WTC11 (cell line): ENCODE data around the gene C4orf54. TPM values are rescaled to one million over a fixed set of nuclear protein-coding genes. Genes with fewer than 3 reads are reported as not detected.

Experiments
- ATAC-seq: fragments of 200-7000 bp; cut with Tn5 transposase; 2 replicates; pipeline ENCODE4 v1.10.0; 2021; ENCODE audit warnings: mild to moderate bottlenecking, moderate library complexity
- CTCF ChIA-PET: fragments of 300-600 bp; sonication (Branson Sonifier 250); formaldehyde crosslinking; loops from one replicate; lab custom pipeline; 2021; ENCODE audit warnings: antibody characterized with exemption; lab: Charles Lee
- POLR2A ChIA-PET: fragments of 350-600 bp; sonication (Branson Sonifier 250); formaldehyde crosslinking; loops from one replicate; lab custom pipeline; 2021; ENCODE audit warnings: antibody characterized with exemption; lab: Charles Lee
- DNase-seq: peaks from one replicate; pipeline ENCODE4 v3.0.0; 2021; ENCODE audit warnings: low spot score
- H3K27ac Mint-ChIP-seq: 2 replicates; pipeline ENCODE4 v1.8.0; 2021; ENCODE audit warnings: mixed read lengths
- H3K27me3 Mint-ChIP-seq: 2 replicates; pipeline ENCODE4 v1.8.0; 2021; ENCODE audit warnings: low read depth, mild to moderate bottlenecking, moderate library complexity, mixed read lengths
- H3K36me3 Mint-ChIP-seq: 2 replicates; pipeline ENCODE4 v1.8.0; 2021; ENCODE audit warnings: mixed read lengths
- H3K4me1 Mint-ChIP-seq: 2 replicates; pipeline ENCODE4 v1.8.0; 2022; ENCODE audit warnings: mixed read lengths
- H3K4me3 Mint-ChIP-seq: 2 replicates; pipeline ENCODE4 v1.8.0; 2021; ENCODE audit warnings: mild to moderate bottlenecking, moderate library complexity, mixed read lengths
- H3K9me3 Mint-ChIP-seq: 2 replicates; pipeline ENCODE4 v1.8.0; 2021; ENCODE audit warnings: mixed read lengths
- ELF4 ChIP-seq: sonication (generic); formaldehyde crosslinking; IDR thresholded peaks from 2 replicates; pipeline ENCODE4 v1.8.1; 2022; ENCODE audit warnings: low read depth, mild to moderate bottlenecking, moderate library complexity, missing genetic modification reagents
- FOXJ3 ChIP-seq: sonication (generic); formaldehyde crosslinking; IDR thresholded peaks from 2 replicates; pipeline ENCODE4 v1.9.0; 2021; ENCODE audit warnings: missing genetic modification reagents, mild to moderate bottlenecking, borderline replicate concordance
- GABPB1 ChIP-seq: sonication (generic); formaldehyde crosslinking; IDR thresholded peaks from 2 replicates; pipeline ENCODE4 v1.8.1; 2023; ENCODE audit warnings: mild to moderate bottlenecking, missing genetic modification reagents
- JAZF1 ChIP-seq: fragments of 250-450 bp; sonication (Bioruptor Pico); IDR thresholded peaks from 2 replicates; pipeline ENCODE4 v1.9.0; 2021; ENCODE audit warnings: moderate library complexity, mild to moderate bottlenecking, inconsistent platforms
- MXD4 ChIP-seq: fragments of 250-450 bp; sonication (Bioruptor Pico); IDR thresholded peaks from 2 replicates; pipeline ENCODE4 v1.8.0; 2021; ENCODE audit warnings: mild to moderate bottlenecking, moderate library complexity, borderline replicate concordance
- NFE2L1 ChIP-seq: sonication (generic); formaldehyde crosslinking; IDR thresholded peaks from 2 replicates; pipeline ENCODE4 v1.8.1; 2023; ENCODE audit warnings: missing genetic modification reagents
- NR2C2 ChIP-seq: sonication (generic); formaldehyde crosslinking; IDR thresholded peaks from 2 replicates; pipeline ENCODE4 v1.8.0; 2022; ENCODE audit warnings: mild to moderate bottlenecking, missing genetic modification reagents
- TCF7 ChIP-seq: sonication (generic); formaldehyde crosslinking; IDR thresholded peaks from 2 replicates; pipeline ENCODE4 v1.8.0; 2022; ENCODE audit warnings: mild to moderate bottlenecking, low read depth, missing genetic modification reagents, moderate library complexity
- TEAD1 ChIP-seq: sonication (generic); formaldehyde crosslinking; IDR thresholded peaks from 2 replicates; pipeline ENCODE4 v1.8.0; 2022; ENCODE audit warnings: mild to moderate bottlenecking, missing genetic modification reagents
- TP53 ChIP-seq: sonication (generic); formaldehyde crosslinking; IDR thresholded peaks from 2 replicates; pipeline ENCODE4 v1.8.1; 2023; ENCODE audit warnings: mild to moderate bottlenecking, missing genetic modification reagents
- ZNF121 ChIP-seq: sonication (generic); formaldehyde crosslinking; IDR thresholded peaks from 2 replicates; pipeline ENCODE4 v1.8.0; 2023; ENCODE audit warnings: missing genetic modification reagents
- ZNF138 ChIP-seq: sonication (generic); formaldehyde crosslinking; conservative IDR thresholded peaks from 2 replicates; pipeline ENCODE4 v1.8.1; 2022; ENCODE audit warnings: mild to moderate bottlenecking, moderate library complexity, missing genetic modification reagents
- ZNF263 ChIP-seq: sonication (generic); formaldehyde crosslinking; IDR thresholded peaks from 2 replicates; pipeline ENCODE4 v1.8.1; 2022; ENCODE audit warnings: low read depth, mild to moderate bottlenecking, moderate library complexity, missing genetic modification reagents
- ZNF317 ChIP-seq: sonication (generic); formaldehyde crosslinking; IDR thresholded peaks from 2 replicates; pipeline ENCODE4 v1.8.1; 2023; ENCODE audit warnings: low read depth, mild to moderate bottlenecking, moderate library complexity, missing genetic modification reagents, borderline replicate concordance
- ZNF396 ChIP-seq: fragments of 250-450 bp; sonication (Bioruptor Pico); IDR thresholded peaks from 2 replicates; pipeline ENCODE4 v1.8.0; 2021; ENCODE audit warnings: mild to moderate bottlenecking, moderate library complexity, borderline replicate concordance
- total RNA-seq: library from RNA; stranded (reverse); gene quantifications from 3 replicates; pipeline ENCODE4 v1.2.3, GENCODE V29; 2021
- TF ChIP-seq, protein P1 (sequence below): sonication (generic); formaldehyde crosslinking; IDR thresholded peaks from 2 replicates; pipeline ENCODE4 v1.8.0; 2022; ENCODE audit warnings: mild to moderate bottlenecking, missing genetic modification reagents
- TF ChIP-seq, protein P2 (sequence below): sonication (generic); formaldehyde crosslinking; IDR thresholded peaks from 2 replicates; pipeline ENCODE4 v1.8.0; 2022; ENCODE audit warnings: mild to moderate bottlenecking, missing genetic modification reagents
- TF ChIP-seq, protein P3 (sequence below): sonication (generic); formaldehyde crosslinking; IDR thresholded peaks from 2 replicates; pipeline ENCODE4 v1.8.1; 2023; ENCODE audit warnings: mild to moderate bottlenecking, missing genetic modification reagents, moderate library complexity
- TF ChIP-seq, protein P4 (sequence below): sonication (generic); formaldehyde crosslinking; IDR thresholded peaks from 2 replicates; pipeline ENCODE4 v1.8.1; 2022; ENCODE audit warnings: low read depth, mild to moderate bottlenecking, moderate library complexity, missing genetic modification reagents, borderline replicate concordance
- TF ChIP-seq, protein P5 (sequence below): sonication (generic); formaldehyde crosslinking; IDR thresholded peaks from 2 replicates; pipeline ENCODE4 v1.8.0; 2023; ENCODE audit warnings: missing genetic modification reagents
- TF ChIP-seq, protein P6 (sequence below): sonication (generic); formaldehyde crosslinking; IDR thresholded peaks from 2 replicates; pipeline ENCODE4 v1.8.0; 2022; ENCODE audit warnings: mild to moderate bottlenecking, missing genetic modification reagents

Gene C4orf54
- total RNA-seq, 1 experiment from 2014 or later = not detected

DNA sequence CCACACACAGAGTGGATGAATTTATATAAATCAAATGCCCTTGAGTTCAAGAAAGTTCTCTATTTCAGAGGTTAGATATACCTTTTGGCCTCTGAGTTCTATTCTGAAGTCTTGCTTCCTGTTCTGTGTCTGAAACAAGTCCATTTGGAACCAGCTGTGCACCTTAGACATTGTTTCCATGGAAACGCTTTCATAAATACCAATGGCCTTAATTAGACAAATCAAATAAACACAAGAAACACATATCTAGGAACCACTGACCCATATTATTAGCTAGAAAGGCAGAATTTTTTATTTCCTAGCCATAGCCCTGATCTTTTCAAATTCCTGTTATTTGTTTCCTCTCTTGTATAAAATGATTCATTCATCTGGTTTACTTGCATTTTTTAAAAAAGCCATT lies 8.4 kb upstream of the C4orf54 start (continued):
- TF ChIP-seq, protein P1, sequence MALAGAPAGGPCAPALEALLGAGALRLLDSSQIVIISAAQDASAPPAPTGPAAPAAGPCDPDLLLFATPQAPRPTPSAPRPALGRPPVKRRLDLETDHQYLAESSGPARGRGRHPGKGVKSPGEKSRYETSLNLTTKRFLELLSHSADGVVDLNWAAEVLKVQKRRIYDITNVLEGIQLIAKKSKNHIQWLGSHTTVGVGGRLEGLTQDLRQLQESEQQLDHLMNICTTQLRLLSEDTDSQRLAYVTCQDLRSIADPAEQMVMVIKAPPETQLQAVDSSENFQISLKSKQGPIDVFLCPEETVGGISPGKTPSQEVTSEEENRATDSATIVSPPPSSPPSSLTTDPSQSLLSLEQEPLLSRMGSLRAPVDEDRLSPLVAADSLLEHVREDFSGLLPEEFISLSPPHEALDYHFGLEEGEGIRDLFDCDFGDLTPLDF = no peak

DNA sequence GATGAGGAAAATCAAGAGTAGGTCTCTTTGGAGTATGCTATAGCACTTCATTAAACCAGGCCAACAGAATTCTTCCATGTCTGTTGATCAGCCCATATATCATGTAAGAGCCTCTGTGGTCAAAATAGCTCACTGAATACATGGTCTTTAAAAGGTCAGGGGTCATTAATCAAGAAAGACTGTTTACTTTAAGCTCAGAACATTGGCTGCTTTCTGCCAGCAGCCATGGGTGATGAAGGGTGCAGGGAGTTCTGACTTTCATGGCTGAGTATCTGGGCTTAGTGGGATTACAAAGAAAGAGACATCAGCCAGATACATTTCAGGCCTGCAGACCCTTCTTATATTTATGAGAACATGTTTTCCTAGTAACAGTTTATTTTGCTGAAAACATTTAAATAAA lies 7.1 kb upstream of the C4orf54 start:
- ChIA-PET POLR2A (no interaction called here), CTCF (no interaction called here)
- Mint-ChIP-seq H3K4me1 (no peaks in the 10 kb centered on the region), H3K9me3 (peaks cover 4% of the 10 kb centered on the region), H3K36me3 (no peaks in the 10 kb centered on the region), H3K27me3 (no peaks in the 10 kb centered on the region; the same call in 1 of the 2 replicates), H3K27ac (no peak overlapping the region), H3K4me3 (no peak overlapping the region)
- no peak for ATAC-seq
- no peak for DNase-seq
- TF ChIP-seq TP53 (CRISPR knock-in tag) = no peak
- no peak for TF ChIP-seq TCF7 (CRISPR knock-in tag)
- TF ChIP-seq NFE2L1 (CRISPR knock-in tag) = no peak
- TF ChIP-seq, protein P2, sequence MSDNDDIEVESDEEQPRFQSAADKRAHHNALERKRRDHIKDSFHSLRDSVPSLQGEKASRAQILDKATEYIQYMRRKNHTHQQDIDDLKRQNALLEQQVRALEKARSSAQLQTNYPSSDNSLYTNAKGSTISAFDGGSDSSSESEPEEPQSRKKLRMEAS = no peak
- TF ChIP-seq ZNF138 (CRISPR knock-in tag) = no peak
- TF ChIP-seq ELF4 (CRISPR knock-in tag) = no peak
- no peak for TF ChIP-seq ZNF121 (CRISPR knock-in tag)
- no peak for TF ChIP-seq ZNF317
- TF ChIP-seq JAZF1 (CRISPR knock-in tag) = no peak
- TF ChIP-seq, protein P3, sequence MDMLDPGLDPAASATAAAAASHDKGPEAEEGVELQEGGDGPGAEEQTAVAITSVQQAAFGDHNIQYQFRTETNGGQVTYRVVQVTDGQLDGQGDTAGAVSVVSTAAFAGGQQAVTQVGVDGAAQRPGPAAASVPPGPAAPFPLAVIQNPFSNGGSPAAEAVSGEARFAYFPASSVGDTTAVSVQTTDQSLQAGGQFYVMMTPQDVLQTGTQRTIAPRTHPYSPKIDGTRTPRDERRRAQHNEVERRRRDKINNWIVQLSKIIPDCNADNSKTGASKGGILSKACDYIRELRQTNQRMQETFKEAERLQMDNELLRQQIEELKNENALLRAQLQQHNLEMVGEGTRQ (CRISPR knock-in tag) = no peak
- TF ChIP-seq, protein P4, sequence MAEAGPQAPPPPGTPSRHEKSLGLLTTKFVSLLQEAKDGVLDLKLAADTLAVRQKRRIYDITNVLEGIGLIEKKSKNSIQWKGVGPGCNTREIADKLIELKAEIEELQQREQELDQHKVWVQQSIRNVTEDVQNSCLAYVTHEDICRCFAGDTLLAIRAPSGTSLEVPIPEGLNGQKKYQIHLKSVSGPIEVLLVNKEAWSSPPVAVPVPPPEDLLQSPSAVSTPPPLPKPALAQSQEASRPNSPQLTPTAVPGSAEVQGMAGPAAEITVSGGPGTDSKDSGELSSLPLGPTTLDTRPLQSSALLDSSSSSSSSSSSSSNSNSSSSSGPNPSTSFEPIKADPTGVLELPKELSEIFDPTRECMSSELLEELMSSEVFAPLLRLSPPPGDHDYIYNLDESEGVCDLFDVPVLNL (CRISPR knock-in tag) = no peak
- TF ChIP-seq ZNF396 (CRISPR knock-in tag) = no peak
- no peak for TF ChIP-seq ZNF263 (CRISPR knock-in tag)
- no peak for TF ChIP-seq GABPB1
- TF ChIP-seq, protein P5, sequence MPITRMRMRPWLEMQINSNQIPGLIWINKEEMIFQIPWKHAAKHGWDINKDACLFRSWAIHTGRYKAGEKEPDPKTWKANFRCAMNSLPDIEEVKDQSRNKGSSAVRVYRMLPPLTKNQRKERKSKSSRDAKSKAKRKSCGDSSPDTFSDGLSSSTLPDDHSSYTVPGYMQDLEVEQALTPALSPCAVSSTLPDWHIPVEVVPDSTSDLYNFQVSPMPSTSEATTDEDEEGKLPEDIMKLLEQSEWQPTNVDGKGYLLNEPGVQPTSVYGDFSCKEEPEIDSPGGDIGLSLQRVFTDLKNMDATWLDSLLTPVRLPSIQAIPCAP = no peak

DNA sequence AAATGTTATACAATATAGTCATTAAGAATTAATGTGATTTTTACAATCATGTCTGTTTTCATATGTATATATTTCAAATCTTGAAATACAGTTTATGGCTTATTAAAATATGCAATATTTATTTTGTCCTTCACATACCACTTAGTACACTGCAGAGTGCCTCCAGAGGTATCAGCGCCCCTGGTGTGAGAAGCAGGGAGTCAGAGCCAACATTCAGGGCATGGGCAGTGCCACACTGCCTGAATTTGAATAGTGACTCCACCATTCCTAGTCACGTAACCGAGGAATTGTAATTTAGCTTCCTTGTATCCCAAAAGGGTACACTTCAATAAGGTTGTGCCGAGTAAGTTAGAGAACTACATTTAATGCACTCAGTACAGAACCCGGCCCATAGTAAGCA lies 4.3 kb upstream of the C4orf54 start:
- H3K4me3 Mint-ChIP-seq = no peak overlapping the region
- no peaks in the 10 kb centered on the region; the same call in 1 of the 2 replicates for H3K27me3 Mint-ChIP-seq
- no peaks in the 10 kb centered on the region for H3K9me3 Mint-ChIP-seq
- TF ChIP-seq MXD4 = no peak
- TF ChIP-seq, protein P6, sequence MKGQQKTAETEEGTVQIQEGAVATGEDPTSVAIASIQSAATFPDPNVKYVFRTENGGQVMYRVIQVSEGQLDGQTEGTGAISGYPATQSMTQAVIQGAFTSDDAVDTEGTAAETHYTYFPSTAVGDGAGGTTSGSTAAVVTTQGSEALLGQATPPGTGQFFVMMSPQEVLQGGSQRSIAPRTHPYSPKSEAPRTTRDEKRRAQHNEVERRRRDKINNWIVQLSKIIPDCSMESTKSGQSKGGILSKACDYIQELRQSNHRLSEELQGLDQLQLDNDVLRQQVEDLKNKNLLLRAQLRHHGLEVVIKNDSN (CRISPR knock-in tag) = no peak
- no peak for TF ChIP-seq FOXJ3 (CRISPR knock-in tag)
- no peak for TF ChIP-seq NR2C2 (CRISPR knock-in tag)
- no peak for TF ChIP-seq TEAD1
- POLR2A ChIA-PET = no interaction called here
- H3K4me1 Mint-ChIP-seq = no peaks in the 10 kb centered on the region
- H3K36me3 Mint-ChIP-seq = no peaks in the 10 kb centered on the region
- ATAC-seq = no peak
- DNase-seq = no peak
- no peak overlapping the region for H3K27ac Mint-ChIP-seq
- CTCF ChIA-PET = no interaction called here
